ENCODE results near the gene TNFSF15.
A peak's percentile ranks its signal among the peaks of the same experiment; 100 is the strongest.

TNFSF15 gene

GRCh38 chr9:114799925-114800324 is 5.9 kb downstream of the TNFSF15 start (continued):
- TF ChIP-seq ZNF571 (tag by site-specific recombination; IDR thresholded peaks at IDR 0.05) (no peak), ZNF140 (tag by site-specific recombination; IDR thresholded peaks at IDR 0.05) (no peak), ZNF121 (tag by site-specific recombination; IDR thresholded peaks at IDR 0.05) (no peak)

- no peaks in the 10 kb centered on the region for H3K9me3 ChIP-seq (ENCODE audit: control insufficient read depth, insufficient read depth, low read depth, low read length)
- TF ChIP-seq ZNF426 (tag by site-specific recombination; IDR thresholded peaks at IDR 0.05) (no peak), ZNF549 (tag by site-specific recombination; IDR thresholded peaks at IDR 0.05) (no peak), EGR2 (tag by site-specific recombination; IDR thresholded peaks at IDR 0.05; ENCODE audit: low read depth) (no peak), ZNF548 (tag by site-specific recombination; IDR thresholded peaks at IDR 0.05) (no peak), KLF17 (tag by site-specific recombination; IDR thresholded peaks at IDR 0.05) (no peak), ZFP3 (tag by site-specific recombination; IDR thresholded peaks at IDR 0.05; ENCODE audit: low read depth) (no peak), YY2 (tag by site-specific recombination; IDR thresholded peaks at IDR 0.05) (no peak)
- TF ChIP-seq, protein P1, sequence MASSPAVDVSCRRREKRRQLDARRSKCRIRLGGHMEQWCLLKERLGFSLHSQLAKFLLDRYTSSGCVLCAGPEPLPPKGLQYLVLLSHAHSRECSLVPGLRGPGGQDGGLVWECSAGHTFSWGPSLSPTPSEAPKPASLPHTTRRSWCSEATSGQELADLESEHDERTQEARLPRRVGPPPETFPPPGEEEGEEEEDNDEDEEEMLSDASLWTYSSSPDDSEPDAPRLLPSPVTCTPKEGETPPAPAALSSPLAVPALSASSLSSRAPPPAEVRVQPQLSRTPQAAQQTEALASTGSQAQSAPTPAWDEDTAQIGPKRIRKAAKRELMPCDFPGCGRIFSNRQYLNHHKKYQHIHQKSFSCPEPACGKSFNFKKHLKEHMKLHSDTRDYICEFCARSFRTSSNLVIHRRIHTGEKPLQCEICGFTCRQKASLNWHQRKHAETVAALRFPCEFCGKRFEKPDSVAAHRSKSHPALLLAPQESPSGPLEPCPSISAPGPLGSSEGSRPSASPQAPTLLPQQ (tag by site-specific recombination; IDR thresholded peaks at IDR 0.05): no peak
- CTCF ChIA-PET: interaction anchor here (0.7 to 1.7 kb wide), 4 partner anchors 10 to 137 kb away, joined by 3 to 6 read pairs (median 3); no protein-coding TSS in a partner anchor
- no peaks in the 10 kb centered on the region for H3K36me3 ChIP-seq (ENCODE audit: control insufficient read depth in 2 of 2, insufficient read depth in 1 of 2, low read length in 2 of 2)
- no peak overlapping the region for H3K27ac ChIP-seq (ENCODE audit: extremely low read depth, low read depth, low read length)
- H3K4me3 ChIP-seq (ENCODE audit: low read depth, low read length): no peak overlapping the region
- H3K4me1 ChIP-seq (ENCODE audit: control insufficient read depth, insufficient read depth, low read length): no peaks in the 10 kb centered on the region
- POLR2A ChIA-PET: no interaction called here
Measured at GRCh38 chr9:114799441-114799840, 6.4 kb downstream of the TNFSF15 start.

DNA sequence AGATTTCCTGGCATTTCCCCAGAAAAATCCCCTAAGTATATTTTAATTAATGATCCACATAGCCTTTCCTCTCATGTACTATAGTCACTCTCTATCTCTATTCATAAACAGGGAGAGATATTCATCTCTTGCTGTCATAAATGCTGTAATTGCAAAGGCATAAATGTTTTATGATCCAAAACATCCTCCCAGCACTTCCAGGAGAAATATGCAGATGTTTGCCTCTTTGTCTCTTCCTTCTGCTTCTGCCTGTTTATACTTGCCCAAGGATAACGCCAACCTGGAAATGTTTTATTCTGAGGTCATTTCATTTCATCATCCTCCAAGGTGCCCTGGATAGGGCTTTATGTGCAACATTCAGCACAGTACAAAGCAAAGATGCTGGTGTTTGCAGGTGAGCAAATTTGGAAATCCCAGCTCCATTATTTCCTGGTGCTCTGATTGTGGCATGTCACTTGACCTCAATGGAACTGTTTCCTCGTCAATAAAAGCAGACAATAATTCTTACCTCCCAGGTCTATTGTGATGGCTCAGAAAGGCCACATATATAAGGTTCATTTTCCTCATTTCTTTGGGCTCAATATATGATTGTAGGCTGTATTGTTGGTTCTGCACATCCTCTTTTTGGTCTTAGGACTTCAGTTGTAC is 6.9 kb downstream of the TNFSF15 start:
- no peak for TF ChIP-seq ZNF341 (tag by site-specific recombination; IDR thresholded peaks at IDR 0.05; ENCODE audit: low read depth)
- no peak for TF ChIP-seq ZNF777 (tag by site-specific recombination; IDR thresholded peaks at IDR 0.05; ENCODE audit: borderline replicate concordance)
- TF ChIP-seq OSR2 (tag by site-specific recombination; IDR thresholded peaks at IDR 0.05): peak; percentile 31; the same call in 1 of the 2 replicates
- TF ChIP-seq ZNF548 (tag by site-specific recombination; IDR thresholded peaks at IDR 0.05): no peak
- no peak for TF ChIP-seq ZNF292 (tag by site-specific recombination; IDR thresholded peaks at IDR 0.05; ENCODE audit: borderline replicate concordance, low read depth)
- no peak for TF ChIP-seq KLF7 (tag by site-specific recombination; IDR thresholded peaks at IDR 0.05; ENCODE audit: borderline replicate concordance)
- H3K27ac ChIP-seq (ENCODE audit: extremely low read depth, low read depth, low read length): no peak overlapping the region
- POLR2A ChIA-PET: no interaction called here
- H3K36me3 ChIP-seq (ENCODE audit: control insufficient read depth in 2 of 2, insufficient read depth in 1 of 2, low read length in 2 of 2): no peaks in the 10 kb centered on the region
- H3K9me3 ChIP-seq (ENCODE audit: control insufficient read depth, insufficient read depth, low read depth, low read length): no peaks in the 10 kb centered on the region
- CTCF ChIA-PET: interaction anchor here (0.8 to 1.7 kb wide), 3 partner anchors 9 to 137 kb away, joined by 3 to 6 read pairs (median 3); no protein-coding TSS in a partner anchor
- no peak overlapping the region for H3K4me3 ChIP-seq (ENCODE audit: low read depth, low read length)
- H3K4me1 ChIP-seq (ENCODE audit: control insufficient read depth, insufficient read depth, low read length): no peaks in the 10 kb centered on the region

DNA sequence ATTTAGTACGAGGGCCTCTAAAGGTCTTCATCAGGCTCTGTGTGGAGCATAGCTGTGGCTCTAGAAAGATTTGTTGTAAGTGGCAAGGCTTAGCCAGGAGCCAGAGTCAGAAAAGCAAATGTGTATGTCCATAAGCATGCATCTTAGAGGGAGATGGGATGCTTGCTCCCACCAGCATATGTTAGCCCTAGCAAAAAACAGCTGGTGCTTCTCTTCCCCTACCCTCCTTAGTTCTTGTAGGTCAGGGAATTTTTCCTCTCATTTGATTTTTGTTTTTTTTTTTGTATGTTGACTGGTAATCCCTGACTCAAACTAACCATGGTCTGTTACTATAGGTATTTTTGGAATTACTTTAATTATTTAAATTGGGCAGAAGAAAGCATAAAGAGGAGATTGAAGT is 7.7 kb downstream of the TNFSF15 start:
- Histone ChIP-seq H3K9me3 (ENCODE audit: control insufficient read depth, insufficient read depth, low read depth, low read length) (no peaks in the 10 kb centered on the region), H3K4me3 (ENCODE audit: low read depth, low read length) (no peak overlapping the region), H3K4me1 (ENCODE audit: control insufficient read depth, insufficient read depth, low read length) (no peaks in the 10 kb centered on the region), H3K36me3 (ENCODE audit: control insufficient read depth in 2 of 2, insufficient read depth in 1 of 2, low read length in 2 of 2) (no peaks in the 10 kb centered on the region), H3K27ac (ENCODE audit: extremely low read depth, low read depth, low read length) (no peak overlapping the region)
- POLR2A ChIA-PET: no interaction called here
- CTCF ChIA-PET: interaction anchor here (1.7 kb wide), 1 partner anchor 109 kb away, joined by 6 read pairs; no protein-coding TSS in a partner anchor
- TF ChIP-seq ZNF777 (tag by site-specific recombination; IDR thresholded peaks at IDR 0.05; ENCODE audit: borderline replicate concordance): no peak
- TF ChIP-seq ZNF214 (tag by site-specific recombination; IDR thresholded peaks at IDR 0.05; ENCODE audit: borderline replicate concordance): no peak
- no peak for TF ChIP-seq AEBP2 (tag by site-specific recombination; IDR thresholded peaks at IDR 0.05; ENCODE audit: borderline replicate concordance)
- no peak for TF ChIP-seq ZNF830 (tag by site-specific recombination; IDR thresholded peaks at IDR 0.05; ENCODE audit: low read depth)
- no peak for TF ChIP-seq ZNF274 (IDR thresholded peaks at IDR 0.05; ENCODE audit: low read length)
- no peak for TF ChIP-seq ZNF274 (tag by site-specific recombination; IDR thresholded peaks at IDR 0.05; ENCODE audit: borderline replicate concordance)
